Liver (tissue), 9 donors: Measurements from ENCODE around the gene TRAPPC3L. TPM values are rescaled to one million over a fixed set of nuclear protein-coding genes. Genes with fewer than 3 reads are reported as not detected.

Experiments used
- DNase-seq: peaks from one replicate; pipeline ENCODE4 v3.0.0-alpha.2; 2017; ENCODE audit warnings: low spot score
- H3K27ac ChIP-seq, 2 donors: one replicate each; pipeline ENCODE4 v1.7.0; 2013; ENCODE audit warnings: inconsistent platforms in 2 of 2, low read length in 2 of 2, control low read depth in 1 of 2, low read depth in 1 of 2, mild to moderate bottlenecking in 1 of 2
- H3K27me3 ChIP-seq, 4 donors: one replicate each; pipeline versions ENCODE4 v1.6.1 to v1.7.0; 2013; ENCODE audit warnings: low read length in 3 of 4, inconsistent platforms in 1 of 4, mild to moderate bottlenecking in 1 of 4, moderate library complexity in 1 of 4; ENCODE audit not compliant: control insufficient read depth in 4 of 4, insufficient read depth in 4 of 4
- H3K36me3 ChIP-seq, 4 donors: one replicate each; pipeline versions ENCODE4 v1.6.1 to v1.7.0; 2013; ENCODE audit warnings: low read length in 3 of 4, mild to moderate bottlenecking in 3 of 4, low read depth in 1 of 4, moderate library complexity in 1 of 4; ENCODE audit not compliant: control insufficient read depth in 4 of 4, insufficient read depth in 3 of 4
- H3K4me1 ChIP-seq, 4 donors: one replicate each; pipeline versions ENCODE4 v1.6.1 to v1.7.0; 2013; ENCODE audit warnings: low read length in 3 of 4, mild to moderate bottlenecking in 3 of 4, moderate library complexity in 1 of 4; ENCODE audit not compliant: control insufficient read depth in 4 of 4, insufficient read depth in 4 of 4
- H3K4me3 ChIP-seq, 3 donors: one replicate each; pipeline versions ENCODE4 v1.6.1 to v1.7.0; 2013; ENCODE audit warnings: low read length in 3 of 3, control low read depth in 1 of 3, low read depth in 1 of 3, mild to moderate bottlenecking in 1 of 3
- H3K9ac ChIP-seq, 2 donors: one replicate each; pipeline ENCODE4 v1.7.0; 2013; ENCODE audit warnings: low read length in 2 of 2, mild to moderate bottlenecking in 2 of 2, moderate library complexity in 2 of 2, control low read depth in 1 of 2, low read depth in 1 of 2
- H3K9me3 ChIP-seq, 4 donors: one replicate each; pipeline versions ENCODE4 v1.6.1 to v1.7.0; 2013; ENCODE audit warnings: low read length in 3 of 4; ENCODE audit not compliant: control insufficient read depth in 4 of 4
- ATF3 ChIP-seq: IDR thresholded peaks from 2 replicates; pipeline ENCODE4 v1.6.1; 2016; ENCODE audit warnings: antibody characterized with exemption
- CTCF ChIP-seq: fragments of 150-350 bp; IDR thresholded peaks from 2 replicates; pipeline ENCODE4 v1.5.1; 2017; ENCODE audit warnings: improper control_type of control experiment, low read depth, low read length; ENCODE audit not compliant: missing input control
- EGR1 ChIP-seq, 2 donors: IDR thresholded peaks; 2 replicates each; pipeline ENCODE4 v1.6.1; 2016 to 2018; ENCODE audit warnings: antibody characterized with exemption in 2 of 2, low read depth in 2 of 2
- FOXA1 ChIP-seq: IDR thresholded peaks from 2 replicates; pipeline ENCODE4 v1.6.1; 2016; ENCODE audit warnings: antibody characterized with exemption
- FOXA2 ChIP-seq: IDR thresholded peaks from 2 replicates; pipeline ENCODE4 v1.6.1; 2016; ENCODE audit warnings: antibody characterized with exemption
- GABPA ChIP-seq, 2 donors: IDR thresholded peaks in 1 of 2; conservative IDR thresholded peaks in 1 of 2; 2 replicates each; pipeline ENCODE4 v1.6.1; 2016; ENCODE audit warnings: antibody characterized with exemption in 2 of 2, mild to moderate bottlenecking in 1 of 2, moderate library complexity in 1 of 2
- HNF4A ChIP-seq, 2 donors: conservative IDR thresholded peaks; 2 replicates each; pipeline ENCODE4 v1.6.1; 2016; ENCODE audit warnings: antibody characterized with exemption in 2 of 2, mild to moderate bottlenecking in 2 of 2
- HNF4G ChIP-seq: IDR thresholded peaks from 2 replicates; pipeline ENCODE4 v1.6.1; 2016; ENCODE audit warnings: antibody characterized with exemption
- JUND ChIP-seq, 2 donors: IDR thresholded peaks; 2 replicates each; pipeline ENCODE4 v1.6.1; 2016; ENCODE audit warnings: antibody characterized with exemption in 2 of 2
- MAX ChIP-seq: IDR thresholded peaks from 2 replicates; pipeline ENCODE4 v1.6.1; 2016; ENCODE audit warnings: antibody characterized with exemption
- NR2F2 ChIP-seq: IDR thresholded peaks from 2 replicates; pipeline ENCODE4 v1.6.1; 2016; ENCODE audit warnings: antibody characterized with exemption
- RAD21 ChIP-seq, 2 donors: IDR thresholded peaks; 2 replicates each; pipeline ENCODE4 v1.6.1; 2016; ENCODE audit warnings: antibody characterized with exemption in 2 of 2, mild to moderate bottlenecking in 2 of 2
- REST ChIP-seq: IDR thresholded peaks from 2 replicates; pipeline ENCODE4 v1.6.1; 2016; ENCODE audit warnings: antibody characterized with exemption, mild to moderate bottlenecking
- RXRA ChIP-seq, 2 donors: IDR thresholded peaks; 2 replicates each; pipeline ENCODE4 v1.6.1; 2017 to 2018; ENCODE audit warnings: antibody characterized with exemption in 2 of 2, mild to moderate bottlenecking in 1 of 2
- SP1 ChIP-seq: IDR thresholded peaks from 2 replicates; pipeline ENCODE4 v1.6.1; 2018; ENCODE audit warnings: antibody characterized with exemption, mild to moderate bottlenecking
- TAF1 ChIP-seq: conservative IDR thresholded peaks from 2 replicates; pipeline ENCODE4 v1.6.1; 2016; ENCODE audit warnings: antibody characterized with exemption, mild to moderate bottlenecking
- YY1 ChIP-seq: IDR thresholded peaks from 2 replicates; pipeline ENCODE4 v1.6.1; 2016; ENCODE audit warnings: antibody characterized with exemption, mild to moderate bottlenecking
- ZBTB33 ChIP-seq: IDR thresholded peaks from 2 replicates; pipeline ENCODE4 v1.6.1; 2016; ENCODE audit warnings: antibody characterized with exemption
- WGBS: extraction: QIAGEN DNeasy Blood & Tissue Kit; methylation state at CpG from one replicate; pipeline ENCODE4 v1.1.7; 2013; 5-methylcytosine and 5-hydroxymethylcytosine counted together
- polyA plus RNA-seq, 2 donors: library from polyadenylated mRNA; stranded (reverse) in 1 of 2; unstranded in 1 of 2; fragments of 200-250 nt in 1 of 2; fragments of >200 nt in 1 of 2; fragmentation: Nextera tagmentation in 1 of 2; extraction: Ambion mirVana in 1 of 2; gene quantifications; one replicate each; pipeline versions ENCODE4 v1.2.1 to v1.2.3, GENCODE V29; 2013 to 2015
- total RNA-seq, 2 donors: library from RNA; depleted of rRNA; stranded (reverse); fragments of >200 nt; gene quantifications; one replicate each; pipeline ENCODE4 v1.2.3, GENCODE V29; 2014
- donor health status: healthy.
- donor health status: healthy.
- donor health status: healthy.
- donor health status: healthy.
- donor health status: healthy.

The TRAPPC3L gene
- total and polyA plus RNA-seq, 4 donors = 0.08 to 0.21 (median 0.16) TPM

GRCh38 chr6:116482780-116483179, 62.7 kb downstream of the TRAPPC3L start:
- no peak for DNase-seq
- TF ChIP-seq EGR1 (IDR thresholded peaks at IDR 0.05; ENCODE audit: low read depth in 2 of 2) (no peak), NR2F2 (no peak), MAX (no peak), ZBTB33 (no peak), FOXA2 (no peak), JUND (IDR thresholded peaks at IDR 0.05) (no peak), RAD21 (IDR thresholded peaks at IDR 0.05) (no peak), HNF4G (no peak), TAF1 (no peak), ATF3 (no peak), CTCF (no peak), SP1 (no peak), HNF4A (conservative IDR thresholded peaks at IDR 0.05) (no peak), FOXA1 (no peak), YY1 (no peak), REST (no peak), RXRA (IDR thresholded peaks at IDR 0.05) (no peak), GABPA (IDR thresholded peaks at IDR 0.05 in 1 of 2, conservative IDR thresholded peaks at IDR 0.05 in 1 of 2) (no peak)
- Histone ChIP-seq H3K9me3 (no peaks in the 10 kb centered on the region), H3K27ac (no peak overlapping the region), H3K4me3 (no peak overlapping the region), H3K4me1 (no peaks in the 10 kb centered on the region), H3K36me3 (no peaks in the 10 kb centered on the region), H3K9ac (no peak overlapping the region), H3K27me3 (no peaks in the 10 kb centered on the region)
- 71% methylated on average over 1 of the region's 1 CpG for WGBS
